T-helper 17 cell (primary cell): ENCODE data around the gene TLCD4. TPM values are rescaled to one million over a fixed set of nuclear protein-coding genes. Genes with fewer than 3 reads are reported as not detected.
"Not testable (repeated sequence)": the region's sequence is repeated elsewhere in the genome, so short reads cannot be mapped to it uniquely, and the experiment has no call there.

Experiments
- ATAC-seq: fragments of 150-1000 bp; cut with Tn5 transposase; 2 replicates; pipeline ENCODE4 v1.10.0; 2021; ENCODE audit warnings: mild to moderate bottlenecking, moderate library complexity
- DNase-seq, 3 donors: peaks; one replicate each; pipeline versions ENCODE4 v3.0.0 to v3.0.0-alpha.2; 2020 to 2021
- H3K9me3 ChIP-seq: one replicate; pipeline ENCODE4 v1.7.0; 2013; ENCODE audit warnings: low read length, mild to moderate bottlenecking; ENCODE audit not compliant: control insufficient read depth, poor library complexity, severe bottlenecking
- H3K27ac Mint-ChIP-seq: one replicate; pipeline ENCODE4 v1.8.0; 2022; ENCODE audit warnings: mild to moderate bottlenecking, moderate library complexity, mixed read lengths
- H3K27me3 Mint-ChIP-seq: one replicate; pipeline ENCODE4 v1.8.0; 2022; ENCODE audit warnings: mixed read lengths
- H3K36me3 Mint-ChIP-seq: one replicate; pipeline ENCODE4 v1.8.0; 2022; ENCODE audit warnings: low read depth, mixed read lengths
- H3K4me1 Mint-ChIP-seq: one replicate; pipeline ENCODE4 v1.8.0; 2022; ENCODE audit warnings: mild to moderate bottlenecking, mixed read lengths
- H3K4me3 Mint-ChIP-seq: one replicate; pipeline ENCODE4 v1.8.0; 2022; ENCODE audit warnings: mild to moderate bottlenecking, moderate library complexity, mixed read lengths
- total RNA-seq, 4 donors: library from RNA in 2 of 4; stranded (reverse) in 2 of 4; gene quantifications; one replicate each; pipeline ENCODE4 v1.2.3 and lab custom pipeline; 2022 to 2026

Gene TLCD4
- total RNA-seq, 2 donors from 2014 or later = 0.23 to 0.25 TPM

DNA sequence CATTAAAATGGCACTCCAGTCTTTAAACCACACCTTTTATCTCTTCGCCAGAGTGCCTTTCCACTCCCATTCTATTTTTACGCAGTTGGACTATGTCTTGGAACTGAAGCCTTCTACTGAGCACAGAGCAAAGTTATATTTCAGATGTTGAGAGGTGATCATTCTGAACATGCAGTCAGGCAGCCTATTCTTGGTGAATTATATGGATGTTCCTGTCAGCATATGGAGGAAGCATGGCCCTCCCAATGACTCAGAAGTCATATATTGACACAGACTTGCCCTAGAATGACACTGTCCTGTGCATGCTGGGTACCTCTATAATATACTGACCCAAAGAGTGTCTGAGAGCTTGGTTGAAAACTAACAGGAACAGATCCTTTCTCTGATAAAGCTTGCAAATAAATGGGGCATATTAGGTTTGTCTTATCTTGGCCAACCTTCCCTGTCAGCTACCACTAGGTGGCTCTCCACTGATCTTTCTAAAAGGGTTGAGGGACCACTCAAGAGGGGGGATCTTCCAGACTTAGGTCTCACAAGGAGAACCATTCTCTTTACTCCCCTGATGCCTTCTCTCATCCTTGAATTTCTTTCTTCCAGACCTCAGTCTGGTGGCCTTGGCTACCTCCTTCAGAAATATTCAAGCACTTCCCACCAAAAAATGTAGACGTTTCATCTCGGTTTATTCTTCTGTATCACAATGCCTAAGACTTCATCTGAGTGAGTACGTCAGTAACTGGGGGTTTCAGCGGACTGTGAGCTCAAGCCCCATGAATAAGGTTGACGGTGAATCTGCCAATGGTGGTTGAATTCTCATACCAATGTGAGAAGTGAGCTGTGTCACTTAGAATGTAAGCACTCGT, 32.6 kb upstream of the TLCD4 start:
- Mint-ChIP-seq H3K4me3 (no peak overlapping the region), H3K27me3 (peaks cover 32% of the 10 kb centered on the region), H3K27ac (no peak overlapping the region), H3K4me1 (peaks cover 6% of the 10 kb centered on the region), H3K36me3 (no peaks in the 10 kb centered on the region)
- ATAC-seq (peak; percentile 63), DNase-seq (no peak)
- no peaks in the 10 kb centered on the region for H3K9me3 ChIP-seq

DNA sequence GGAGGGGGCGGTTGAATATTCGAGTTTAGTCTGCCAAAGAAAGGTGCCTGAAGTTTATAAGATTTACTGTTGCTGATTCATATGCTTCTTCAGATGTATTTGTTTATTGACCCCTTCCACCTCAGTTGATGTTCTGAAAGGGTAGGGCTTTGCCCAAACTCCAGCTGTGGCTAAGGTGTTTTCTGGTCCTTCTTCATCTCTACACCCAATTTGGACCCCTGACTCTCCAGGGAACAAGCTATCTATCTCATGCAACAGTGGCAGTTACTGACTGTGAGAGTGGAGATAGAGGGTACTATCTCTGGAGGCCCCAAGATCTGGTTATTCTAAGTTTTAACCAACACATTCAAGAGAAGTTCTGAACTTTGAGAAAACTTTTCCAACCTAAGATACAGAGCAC, 31.8 kb upstream of the TLCD4 start:
- Mint-ChIP-seq H3K36me3 (peaks cover 2% of the 10 kb centered on the region), H3K27me3 (peaks cover 36% of the 10 kb centered on the region), H3K4me3 (no peak overlapping the region), H3K27ac (no peak overlapping the region), H3K4me1 (peaks cover 6% of the 10 kb centered on the region)
- no peaks in the 10 kb centered on the region for H3K9me3 ChIP-seq
- no peak for DNase-seq
- no peak for ATAC-seq

DNA sequence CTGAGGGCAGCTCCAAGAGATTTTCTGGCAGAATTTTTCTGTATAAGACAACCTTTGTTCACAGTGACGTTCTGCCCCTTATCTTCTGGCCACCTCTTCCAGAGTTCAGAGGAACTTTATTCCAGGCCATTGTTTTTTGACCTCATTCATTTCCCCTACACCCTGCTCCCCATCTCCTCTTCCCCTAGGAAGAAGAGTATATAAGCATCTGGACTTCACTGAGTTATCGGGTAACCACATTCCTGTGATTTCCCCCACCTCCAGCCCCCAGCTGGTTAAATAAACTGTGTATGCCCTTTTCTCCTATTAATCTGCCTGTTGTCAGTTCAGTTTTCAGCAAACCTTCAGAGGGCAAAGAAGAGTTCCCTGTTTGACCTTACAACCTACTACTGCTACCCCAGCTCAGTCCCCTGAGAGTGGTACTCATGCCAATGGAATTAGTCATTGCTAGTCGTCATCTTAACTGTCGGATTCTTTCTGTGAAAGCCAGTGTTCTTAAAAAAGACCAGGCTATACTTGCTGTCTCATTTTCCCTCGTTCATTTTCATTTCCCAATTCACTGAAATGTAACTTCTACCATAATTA, 30.1 kb upstream of the TLCD4 start:
- H3K27me3 Mint-ChIP-seq = peaks cover 32% of the 10 kb centered on the region
- no peak overlapping the region for H3K27ac Mint-ChIP-seq
- peaks cover 6% of the 10 kb centered on the region for H3K4me1 Mint-ChIP-seq
- ATAC-seq (no peak), DNase-seq (no peak)
- H3K9me3 ChIP-seq = no peaks in the 10 kb centered on the region
- H3K36me3 Mint-ChIP-seq = peaks cover 2% of the 10 kb centered on the region
- no peak overlapping the region for H3K4me3 Mint-ChIP-seq

DNA sequence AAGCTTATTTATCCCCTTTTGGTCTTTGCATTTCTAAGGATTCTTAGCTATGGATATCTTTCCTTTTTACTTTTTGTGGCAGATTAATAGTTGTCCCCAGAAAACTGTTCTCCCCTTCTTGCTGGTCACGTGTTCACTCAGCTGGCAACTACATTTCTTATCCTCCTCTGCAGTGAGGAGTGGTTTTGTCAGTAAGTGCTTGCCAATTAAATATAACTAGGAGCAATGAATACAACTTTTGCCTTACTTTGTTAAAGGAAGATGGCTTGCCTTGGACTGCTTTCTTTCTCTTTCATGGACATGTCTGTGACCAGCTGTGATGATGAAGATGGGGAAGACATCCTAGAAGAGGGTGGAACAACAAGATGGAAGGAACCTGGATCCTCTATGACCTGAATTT, 28.9 kb upstream of the TLCD4 start:
- ATAC-seq (no peak), DNase-seq (no peak)
- no peak overlapping the region for H3K27ac Mint-ChIP-seq
- H3K9me3 ChIP-seq = no peaks in the 10 kb centered on the region
- H3K27me3 Mint-ChIP-seq = peaks cover 30% of the 10 kb centered on the region
- H3K4me1 Mint-ChIP-seq = peaks cover 6% of the 10 kb centered on the region
- H3K4me3 Mint-ChIP-seq = no peak overlapping the region
- H3K36me3 Mint-ChIP-seq = peaks cover 2% of the 10 kb centered on the region

DNA sequence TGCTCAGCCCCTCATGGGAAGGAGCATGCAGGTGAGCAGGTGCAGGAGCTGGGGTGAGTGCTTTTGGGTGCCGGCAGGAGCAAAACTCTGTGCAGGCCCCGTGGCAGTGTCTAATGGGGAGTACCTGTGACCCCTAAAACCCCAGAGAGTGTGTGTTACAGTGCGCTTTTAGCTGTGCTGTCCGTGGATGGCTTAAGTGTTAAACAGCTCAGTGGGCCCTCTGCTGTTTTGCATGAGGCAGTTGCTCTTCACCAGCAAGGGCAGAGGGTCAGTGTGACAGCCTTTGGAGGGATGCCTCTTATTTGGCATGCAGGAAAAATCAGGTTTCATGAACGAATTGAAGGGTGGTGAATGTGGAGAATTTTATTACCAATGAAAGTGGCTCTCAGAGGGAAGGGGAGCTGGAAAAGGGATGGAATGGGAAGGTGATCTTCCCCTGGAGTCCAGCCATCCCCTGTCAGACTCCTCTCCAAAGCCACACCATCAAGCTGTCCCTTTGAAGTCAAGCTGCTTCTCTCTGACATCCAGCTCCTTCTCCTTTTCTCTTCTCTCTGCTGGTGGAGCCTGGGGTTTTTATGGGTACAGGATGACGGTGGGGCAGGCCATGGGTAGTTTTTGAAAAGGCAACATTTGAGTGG, 27.4 kb upstream of the TLCD4 start:
- H3K4me1 Mint-ChIP-seq = peaks cover under 1% of the 10 kb centered on the region
- H3K27ac Mint-ChIP-seq = no peak overlapping the region
- no peak overlapping the region for H3K4me3 Mint-ChIP-seq
- ATAC-seq (no peak), DNase-seq (no peak)
- peaks cover 2% of the 10 kb centered on the region for H3K36me3 Mint-ChIP-seq
- H3K9me3 ChIP-seq = no peaks in the 10 kb centered on the region
- peaks cover 22% of the 10 kb centered on the region for H3K27me3 Mint-ChIP-seq

DNA sequence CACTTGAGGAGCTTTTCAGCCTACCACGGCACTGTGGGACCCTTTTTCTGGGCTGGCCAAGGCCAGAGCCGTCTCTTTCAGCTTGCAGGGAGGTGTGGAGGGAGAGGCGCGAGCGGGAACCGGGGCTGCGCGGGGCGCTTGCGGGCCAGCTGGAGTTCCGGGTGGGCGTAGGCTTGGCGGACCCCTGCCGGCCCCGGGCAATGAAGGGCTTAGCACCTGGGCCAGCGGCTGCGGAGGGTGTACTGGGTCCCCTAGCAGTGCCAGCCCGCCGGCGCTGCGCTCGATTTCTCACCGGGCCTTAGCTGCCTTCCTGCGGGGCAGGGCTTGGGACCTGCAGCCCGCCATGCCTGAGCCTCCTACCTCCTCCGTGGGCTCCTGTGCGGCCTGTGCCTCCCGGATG, 25.9 kb upstream of the TLCD4 start:
- H3K36me3 Mint-ChIP-seq, H3K4me3 Mint-ChIP-seq, ATAC-seq, H3K9me3 ChIP-seq, H3K4me1 Mint-ChIP-seq, H3K27ac Mint-ChIP-seq, DNase-seq: not testable (repeated sequence)
- peaks cover 30% of the 10 kb centered on the region for H3K27me3 Mint-ChIP-seq

DNA sequence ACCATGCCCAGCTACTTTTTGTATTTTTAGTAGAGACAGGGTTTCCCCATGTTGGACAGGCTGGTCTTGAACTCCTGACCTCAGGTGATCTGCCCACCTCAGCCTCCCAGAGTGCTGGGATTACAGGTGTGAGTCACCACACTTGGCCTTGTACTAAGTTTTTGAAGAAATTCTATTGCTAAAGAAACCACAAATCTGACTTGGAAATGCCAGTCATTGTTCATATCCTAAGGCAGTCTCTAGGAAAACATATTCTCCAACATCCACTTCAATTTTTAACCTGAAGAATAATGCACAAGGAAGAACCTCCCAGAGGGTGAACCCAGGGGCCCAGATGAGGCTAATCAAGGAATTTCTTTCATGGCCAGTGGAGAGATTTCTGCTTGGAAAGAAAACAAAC, 24.3 kb upstream of the TLCD4 start:
- not testable (repeated sequence) for ATAC-seq, H3K36me3 Mint-ChIP-seq, H3K4me3 Mint-ChIP-seq, H3K27ac Mint-ChIP-seq, H3K9me3 ChIP-seq, H3K4me1 Mint-ChIP-seq, DNase-seq
- H3K27me3 Mint-ChIP-seq = peaks cover 37% of the 10 kb centered on the region

DNA sequence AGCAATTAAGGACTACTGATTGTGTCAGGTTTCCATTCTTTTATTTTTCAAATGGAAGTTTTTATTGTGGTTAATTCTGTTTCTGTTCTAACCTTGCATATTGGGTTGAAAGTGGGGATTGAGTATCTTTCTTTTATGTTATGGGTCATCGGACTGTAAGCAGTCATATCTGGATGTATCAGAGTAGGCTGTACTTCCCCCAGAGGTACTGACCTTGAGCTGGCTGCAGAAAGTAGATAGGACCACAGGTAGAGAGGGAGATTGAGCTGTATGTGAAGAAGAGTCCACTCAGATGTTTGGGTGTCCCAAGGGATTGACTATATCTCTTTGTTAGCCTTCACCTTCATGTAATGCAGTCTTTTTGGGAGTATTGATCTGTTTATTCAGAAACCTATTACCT, 23.9 kb upstream of the TLCD4 start:
- H3K9me3 ChIP-seq = no peaks in the 10 kb centered on the region
- peaks cover 39% of the 10 kb centered on the region for H3K27me3 Mint-ChIP-seq
- H3K36me3 Mint-ChIP-seq = peaks cover 2% of the 10 kb centered on the region
- H3K27ac Mint-ChIP-seq = no peak overlapping the region
- no peak for DNase-seq
- no peaks in the 10 kb centered on the region for H3K4me1 Mint-ChIP-seq
- no peak for ATAC-seq
- H3K4me3 Mint-ChIP-seq = no peak overlapping the region

DNA sequence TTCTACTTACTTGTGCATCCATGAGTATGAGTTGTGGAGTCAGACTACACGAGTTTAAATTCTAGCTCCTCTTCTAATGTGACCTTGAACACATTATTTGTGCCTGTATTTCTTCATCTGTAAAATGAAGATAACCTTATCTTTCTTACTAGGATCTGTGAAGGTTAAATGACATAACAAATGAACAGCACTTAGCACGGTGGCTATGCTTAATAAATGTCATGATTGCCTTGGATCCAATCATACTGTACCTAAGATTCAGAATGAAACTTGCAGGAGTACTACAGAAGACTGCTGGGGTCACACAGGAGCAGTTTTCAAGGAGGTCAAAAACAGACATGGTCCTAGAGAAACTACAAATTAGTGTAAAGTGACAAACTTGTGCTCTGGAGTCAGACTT, 22.2 kb upstream of the TLCD4 start:
- Mint-ChIP-seq H3K27ac (no peak overlapping the region), H3K36me3 (peaks cover 2% of the 10 kb centered on the region), H3K4me3 (no peak overlapping the region), H3K27me3 (peaks cover 35% of the 10 kb centered on the region), H3K4me1 (no peaks in the 10 kb centered on the region)
- DNase-seq = no peak
- ATAC-seq = no peak
- H3K9me3 ChIP-seq = no peaks in the 10 kb centered on the region

DNA sequence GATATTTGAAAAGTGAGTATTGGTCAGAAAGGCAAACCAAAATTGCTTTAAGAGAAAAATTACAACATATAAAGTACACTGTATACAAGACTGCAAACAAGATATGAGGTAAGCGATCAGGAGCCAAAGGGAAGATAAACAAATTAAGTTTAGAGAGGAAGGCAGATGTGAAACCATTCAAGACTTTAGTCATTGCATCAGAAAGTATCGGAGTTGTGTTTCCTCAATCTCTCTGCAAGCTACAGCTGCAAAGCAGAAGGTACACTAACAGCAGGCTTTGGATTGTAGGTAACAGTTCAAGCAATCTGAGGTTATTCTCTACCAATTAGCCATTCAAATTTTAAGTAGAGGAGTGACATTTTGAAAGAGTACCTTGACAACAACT, 21.3 kb upstream of the TLCD4 start:
- no peak for ATAC-seq
- H3K27me3 Mint-ChIP-seq = peaks cover 30% of the 10 kb centered on the region
- H3K9me3 ChIP-seq = no peaks in the 10 kb centered on the region
- no peaks in the 10 kb centered on the region for H3K4me1 Mint-ChIP-seq
- H3K27ac Mint-ChIP-seq = no peak overlapping the region
- no peak for DNase-seq
- no peak overlapping the region for H3K4me3 Mint-ChIP-seq
- H3K36me3 Mint-ChIP-seq = no peaks in the 10 kb centered on the region

DNA sequence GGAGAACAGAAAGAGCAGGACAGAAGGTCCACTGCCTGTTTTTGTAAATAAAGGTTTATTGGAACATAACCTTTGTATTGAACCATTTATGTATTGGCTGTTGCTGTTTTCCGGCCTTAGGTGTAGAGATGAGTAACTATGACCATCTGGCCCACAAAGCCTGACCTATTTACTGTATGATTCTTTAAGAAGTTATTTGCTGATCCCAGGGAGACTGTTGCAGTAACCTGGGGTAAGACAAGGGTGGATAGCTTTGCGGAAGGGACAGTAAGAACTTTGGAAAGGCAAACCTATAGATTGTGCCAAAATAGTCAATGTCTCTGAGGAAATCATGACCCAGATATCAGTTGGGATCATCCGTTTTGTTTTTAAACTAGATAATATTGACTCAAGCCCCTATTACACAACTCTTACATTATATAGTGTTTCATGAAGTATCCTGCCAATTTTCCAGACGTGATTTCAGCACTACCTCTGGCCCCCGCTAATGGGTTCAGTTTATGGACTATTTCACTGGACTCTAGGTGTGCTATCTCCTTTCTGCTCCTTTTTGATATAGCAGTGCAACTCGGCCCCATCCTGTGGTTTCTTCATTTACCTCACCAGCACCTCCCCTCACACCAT, 20.8 kb upstream of the TLCD4 start:
- no peak for ATAC-seq
- Mint-ChIP-seq H3K36me3 (no peaks in the 10 kb centered on the region), H3K27me3 (peaks cover 30% of the 10 kb centered on the region), H3K4me1 (no peaks in the 10 kb centered on the region), H3K27ac (no peak overlapping the region), H3K4me3 (no peak overlapping the region)
- DNase-seq = no peak
- no peaks in the 10 kb centered on the region for H3K9me3 ChIP-seq

DNA sequence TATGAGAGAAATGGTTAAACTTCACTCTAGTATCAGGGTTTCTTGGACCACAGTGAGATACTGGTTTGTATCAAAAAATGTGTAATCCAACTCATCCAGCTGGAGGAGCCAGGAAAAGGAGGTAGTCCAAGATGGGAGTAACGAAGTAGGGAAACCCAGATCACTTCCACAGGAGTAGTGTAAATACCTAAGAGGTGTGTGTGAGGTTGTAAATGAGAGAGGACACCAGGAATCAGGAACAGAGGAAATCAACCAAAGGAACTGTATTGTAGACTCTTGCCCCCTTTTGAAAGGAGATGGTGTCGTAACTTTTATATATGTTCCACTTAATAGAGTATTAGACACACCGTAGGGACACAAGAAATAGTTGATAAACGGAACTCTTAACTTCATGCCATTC, 19.7 kb upstream of the TLCD4 start:
- Mint-ChIP-seq H3K27me3 (peaks cover 27% of the 10 kb centered on the region), H3K4me3 (no peak overlapping the region), H3K27ac (no peak overlapping the region), H3K36me3 (no peaks in the 10 kb centered on the region), H3K4me1 (no peaks in the 10 kb centered on the region)
- DNase-seq (no peak), ATAC-seq (no peak)
- no peaks in the 10 kb centered on the region for H3K9me3 ChIP-seq

DNA sequence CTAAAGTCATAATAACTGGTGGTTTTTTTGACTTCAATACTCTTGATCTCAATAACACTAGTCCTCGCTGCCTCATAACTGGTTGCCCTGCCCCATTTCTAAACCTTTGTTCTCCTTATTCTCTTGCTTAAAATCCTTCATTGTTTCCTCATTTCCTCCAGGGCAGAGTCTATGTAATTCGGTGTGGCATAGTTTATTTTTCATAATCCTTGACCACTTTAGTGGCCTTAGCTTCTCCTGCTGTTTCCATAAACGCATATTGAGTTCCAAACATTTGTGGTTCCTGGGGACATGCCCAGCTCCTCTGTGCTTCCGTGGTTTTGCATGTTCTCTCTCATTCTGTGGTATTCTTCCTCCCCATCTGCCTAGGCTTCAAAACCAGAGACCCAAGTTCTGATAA, 19.0 kb upstream of the TLCD4 start:
- Mint-ChIP-seq H3K27me3 (peaks cover 26% of the 10 kb centered on the region), H3K27ac (no peak overlapping the region), H3K4me1 (no peaks in the 10 kb centered on the region), H3K4me3 (no peak overlapping the region), H3K36me3 (no peaks in the 10 kb centered on the region)
- no peaks in the 10 kb centered on the region for H3K9me3 ChIP-seq
- no peak for DNase-seq
- ATAC-seq = no peak
